Measurements from ENCODE around the gene TRPM7. TPM values are rescaled to one million over a fixed set of nuclear protein-coding genes. Genes with fewer than 3 reads are reported as not detected.
"Not testable (repeated sequence)": the region's sequence is repeated elsewhere in the genome, so short reads cannot be mapped to it uniquely, and the experiment has no call there.

The TRPM7 gene
- total and polyA plus RNA-seq, 9 of the 15 experiments (the other 6 are each of a cell fraction or from before 2014, with no cell fraction given) = 12.3 to 59.2 (median 31.5) TPM

GRCh38 chr15:50616554-50616953 is 70.0 kb downstream of the TRPM7 start:
- ATAC-seq; POLR2A ChIA-PET; FAIRE-seq; H3K79me2 ChIP-seq (ENCODE audit: control insufficient read depth, insufficient read depth, low read length); H2AFZ ChIP-seq (ENCODE audit: low read depth, low read length); in situ Hi-C loops (cut with MboI); H3K4me1 ChIP-seq (replicated peaks in 1 of 2; ENCODE audit: control insufficient read depth in 2 of 2, insufficient read depth in 2 of 2, low read length in 2 of 2); H3K9ac ChIP-seq (ENCODE audit: insufficient read depth in 1 of 2, low read depth in 2 of 2, low read length in 2 of 2); H3K9me1 ChIP-seq (ENCODE audit: control insufficient read depth, insufficient read depth, low read length); H3K4me2 ChIP-seq (ENCODE audit: insufficient read depth, low read length); H3K27me3 ChIP-seq (ENCODE audit: control insufficient read depth in 2 of 2, insufficient read depth in 2 of 2, low read length in 2 of 2); H3K9me3 ChIP-seq (replicated peaks; ENCODE audit: control insufficient read depth, insufficient read depth, low read depth, low read length); H3K4me3 ChIP-seq; DNase-seq (ENCODE audit: extremely low read depth in 1 of 4, low spot score in 3 of 4); BruUV-seq (replicated peaks); H3K27ac ChIP-seq (ENCODE audit: extremely low read depth, low read depth, low read length); H4K20me1 ChIP-seq (replicated peaks; ENCODE audit: control insufficient read depth, insufficient read depth, low read length); intact Hi-C loops (cut with micrococcal nuclease): not testable (repeated sequence)
- H3K36me3 ChIP-seq (ENCODE audit: control insufficient read depth, insufficient read depth, low read length) = peaks cover 55% of the 10 kb centered on the region
- CTCF ChIA-PET (ENCODE audit: low intra/inter-chr PET ratio) = interaction anchor here (0.6 kb wide), 1 partner anchor 20 kb away, joined by 4 read pairs; no protein-coding TSS in a partner anchor
- 100% methylated on average over 2 of the region's 2 CpGs for WGBS (ENCODE audit: insufficient coverage, low coverage, missing lambda C conversion rate)
- TF ChIP-seq RBM25 (IDR thresholded peaks at IDR 0.05; ENCODE audit: low read depth, low read length, severe bottlenecking) (peak; percentile 21), ZNF121 (CRISPR knock-in tag; conservative IDR thresholded peaks at IDR 0.05) (peak; percentile 91)

- intact Hi-C loops (cut with micrococcal nuclease) (no loop called here), in situ Hi-C loops (cut with MboI) (no loop called here)
- Histone ChIP-seq H2AFZ (ENCODE audit: low read depth, low read length) (no peak overlapping the region), H3K4me2 (ENCODE audit: insufficient read depth, low read length) (no peak overlapping the region), H3K9ac (ENCODE audit: insufficient read depth in 1 of 2, low read depth in 2 of 2, low read length in 2 of 2) (no peak overlapping the region), H3K36me3 (ENCODE audit: control insufficient read depth, insufficient read depth, low read length) (peaks cover 61% of the 10 kb centered on the region), H3K9me3 (replicated peaks; ENCODE audit: control insufficient read depth, insufficient read depth, low read depth, low read length) (no peaks in the 10 kb centered on the region), H4K20me1 (replicated peaks; ENCODE audit: control insufficient read depth, insufficient read depth, low read length) (no peaks in the 10 kb centered on the region), H3K79me2 (ENCODE audit: control insufficient read depth, insufficient read depth, low read length) (no peaks in the 10 kb centered on the region), H3K4me1 (replicated peaks in 1 of 2; ENCODE audit: control insufficient read depth in 2 of 2, insufficient read depth in 2 of 2, low read length in 2 of 2) (no peaks in the 10 kb centered on the region), H3K27me3 (ENCODE audit: control insufficient read depth in 2 of 2, insufficient read depth in 2 of 2, low read length in 2 of 2) (no peaks in the 10 kb centered on the region), H3K9me1 (ENCODE audit: control insufficient read depth, insufficient read depth, low read length) (no peaks in the 10 kb centered on the region), H3K27ac (ENCODE audit: extremely low read depth, low read depth, low read length) (no peak overlapping the region), H3K4me3 (no peak overlapping the region)
- DNase-seq (ENCODE audit: extremely low read depth in 1 of 4, low spot score in 3 of 4) (no peak), FAIRE-seq (no peak), ATAC-seq (no peak)
- BruUV-seq (replicated peaks) = no TSS peak
- POLR2A ChIA-PET = no interaction called here
- WGBS (ENCODE audit: insufficient coverage, low coverage, missing lambda C conversion rate) = 93% methylated on average over 5 of the region's 5 CpGs
- CTCF ChIA-PET (ENCODE audit: low intra/inter-chr PET ratio) = no interaction called here
- no peak for TF ChIP-seq NKRF (IDR thresholded peaks at IDR 0.05; ENCODE audit: borderline replicate concordance)
- no peak for TF ChIP-seq MBD2 (IDR thresholded peaks at IDR 0.05; ENCODE audit: borderline replicate concordance, low read depth)
- no peak for TF ChIP-seq SMARCB1 (IDR thresholded peaks at IDR 0.05; ENCODE audit: insufficient read length, low read depth)
- no peak for TF ChIP-seq ZNF408 (CRISPR knock-in tag; IDR thresholded peaks at IDR 0.05; ENCODE audit: low read depth)
- TF ChIP-seq BCLAF1 (IDR thresholded peaks at IDR 0.05; ENCODE audit: borderline replicate concordance in 1 of 2, control insufficient read depth in 1 of 2, low read depth in 2 of 2, low read length in 1 of 2) = no peak
- TF ChIP-seq TAF7 (tag; IDR thresholded peaks at IDR 0.05) = no peak
- no peak for TF ChIP-seq RBFOX2 (IDR thresholded peaks at IDR 0.05; ENCODE audit: low read depth, low read length)
- TF ChIP-seq CEBPB (tag; IDR thresholded peaks at IDR 0.05) = 0 out of 2 replicates have a peak, but pooled peaks have one; percentile 22
- TF ChIP-seq ILF3 (IDR thresholded peaks at IDR 0.05; ENCODE audit: borderline replicate concordance) = no peak
- no peak for TF ChIP-seq ZC3H11A (IDR thresholded peaks at IDR 0.05; ENCODE audit: low read depth, low read length)
Observed at GRCh38 chr15:50613600-50613999, 73.0 kb downstream of the TRPM7 start.
